WI38 (cell line): ENCODE results near the gene ARRDC2.
"Not testable (repeated sequence)": the region's sequence is repeated elsewhere in the genome, so short reads cannot be mapped to it uniquely, and the experiment has no call there.

Experiments used
- H3K4me3 ChIP-seq: 2 replicates; pipeline ENCODE4 v1.5.1; 2011; ENCODE audit warnings: low read depth, mild to moderate bottlenecking, control low read depth, low read length
- CTCF ChIP-seq: IDR thresholded peaks from 2 replicates; pipeline ENCODE4 v1.5.1; 2012; ENCODE audit warnings: low read depth, mild to moderate bottlenecking, control low read depth, low read length

The ARRDC2 gene

GRCh38 chr19:18000915-18001776 lies 6.8 kb upstream of the ARRDC2 start:
- no peak for TF ChIP-seq CTCF
- peak overlapping the region; percentile 68 for H3K4me3 ChIP-seq

GRCh38 chr19:18001777-18002345 lies 6.1 kb upstream of the ARRDC2 start:
- TF ChIP-seq CTCF = no peak
- H3K4me3 ChIP-seq = peak overlapping the region; percentile 68

GRCh38 chr19:18002347-18002850 lies 5.6 kb upstream of the ARRDC2 start:
- peak overlapping the region; percentile 68 for H3K4me3 ChIP-seq

GRCh38 chr19:18005750-18006149 lies 2.2 kb upstream of the ARRDC2 start:
- not testable (repeated sequence) for H3K4me3 ChIP-seq

More at GRCh38 chr19:18002347-18002850, 5.6 kb upstream of the ARRDC2 start:
- TF ChIP-seq CTCF = no peak

- peak overlapping the region; percentile 55 for H3K4me3 ChIP-seq
- TF ChIP-seq CTCF = peak; percentile 93
Measured at GRCh38 chr19:18007044-18007916, 690 bp upstream of the ARRDC2 start.

- no peak for TF ChIP-seq CTCF
- no peak overlapping the region for H3K4me3 ChIP-seq
Measured at GRCh38 chr19:18008814-18009213, 844 bp downstream of the ARRDC2 start.

GRCh38 chr19:18009412-18010066 lies 1.6 kb downstream of the ARRDC2 start:
- TF ChIP-seq CTCF = no peak

More at GRCh38 chr19:18009412-18010066, 1.6 kb downstream of the ARRDC2 start:
- no peak overlapping the region for H3K4me3 ChIP-seq
